GM12874 (cell line): ENCODE results near the gene KHDC4.

Experiments
- TF ChIP-seq, protein P1 (sequence below): IDR thresholded peaks from 2 replicates; pipeline ENCODE4 v1.5.1; 2011; ENCODE audit warnings: low read depth, mild to moderate bottlenecking, control low read depth, low read length, moderate library complexity; ENCODE audit not compliant: insufficient read depth

Gene KHDC4

DNA sequence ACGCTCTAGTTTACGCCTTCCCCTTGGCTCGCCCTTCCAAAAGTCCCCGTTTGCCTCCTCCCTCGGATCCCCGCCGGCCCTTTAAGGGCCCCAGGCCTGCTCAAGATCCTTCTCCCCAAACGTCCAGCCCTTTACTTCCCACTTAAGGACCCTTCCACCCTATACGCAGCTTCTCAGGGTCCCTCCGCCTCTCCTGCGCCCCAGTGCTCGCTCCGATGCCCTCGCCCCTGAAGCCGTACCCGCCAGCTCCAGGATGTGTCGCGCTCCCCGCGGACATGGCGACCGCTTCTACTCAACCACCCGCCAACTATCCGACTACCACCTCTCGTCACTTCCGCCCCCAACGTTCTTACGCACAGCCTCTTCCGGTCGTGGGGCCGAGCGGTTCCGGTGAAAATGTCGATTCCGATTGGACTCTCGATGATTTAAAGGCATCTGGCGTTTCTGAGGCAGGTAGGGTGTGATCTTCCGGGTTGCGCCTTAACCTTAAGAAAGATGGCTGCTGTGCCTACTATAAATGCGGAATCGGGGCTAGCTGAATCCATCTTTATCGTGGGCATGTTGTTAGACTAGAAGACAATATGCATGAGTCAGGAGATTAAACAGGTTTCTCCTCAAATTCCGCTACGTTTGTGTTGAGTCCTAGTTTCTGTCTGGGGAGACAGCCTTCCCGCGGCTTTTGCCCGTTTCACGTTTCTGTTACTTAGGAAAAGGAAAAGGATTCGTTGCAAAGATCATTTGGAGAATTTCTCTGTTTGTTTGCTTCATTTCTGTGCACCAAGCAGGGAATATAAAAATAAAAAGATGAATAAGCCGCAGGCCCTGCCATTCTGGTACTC, at the start of gene KHDC4:
KHDC4 (minus strand) TSS at position 317 of the 839 bp plus-strand sequence; CDS start at position 277, 40 bp downstream.
- TF ChIP-seq, protein P1, sequence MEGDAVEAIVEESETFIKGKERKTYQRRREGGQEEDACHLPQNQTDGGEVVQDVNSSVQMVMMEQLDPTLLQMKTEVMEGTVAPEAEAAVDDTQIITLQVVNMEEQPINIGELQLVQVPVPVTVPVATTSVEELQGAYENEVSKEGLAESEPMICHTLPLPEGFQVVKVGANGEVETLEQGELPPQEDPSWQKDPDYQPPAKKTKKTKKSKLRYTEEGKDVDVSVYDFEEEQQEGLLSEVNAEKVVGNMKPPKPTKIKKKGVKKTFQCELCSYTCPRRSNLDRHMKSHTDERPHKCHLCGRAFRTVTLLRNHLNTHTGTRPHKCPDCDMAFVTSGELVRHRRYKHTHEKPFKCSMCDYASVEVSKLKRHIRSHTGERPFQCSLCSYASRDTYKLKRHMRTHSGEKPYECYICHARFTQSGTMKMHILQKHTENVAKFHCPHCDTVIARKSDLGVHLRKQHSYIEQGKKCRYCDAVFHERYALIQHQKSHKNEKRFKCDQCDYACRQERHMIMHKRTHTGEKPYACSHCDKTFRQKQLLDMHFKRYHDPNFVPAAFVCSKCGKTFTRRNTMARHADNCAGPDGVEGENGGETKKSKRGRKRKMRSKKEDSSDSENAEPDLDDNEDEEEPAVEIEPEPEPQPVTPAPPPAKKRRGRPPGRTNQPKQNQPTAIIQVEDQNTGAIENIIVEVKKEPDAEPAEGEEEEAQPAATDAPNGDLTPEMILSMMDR: 0 out of 2 replicates have a peak, but pooled peaks have one; percentile 22

GRCh38 chr1:155983191-155984024, 49.2 kb upstream of the KHDC4 start:
- TF ChIP-seq, protein P1: no peak

DNA sequence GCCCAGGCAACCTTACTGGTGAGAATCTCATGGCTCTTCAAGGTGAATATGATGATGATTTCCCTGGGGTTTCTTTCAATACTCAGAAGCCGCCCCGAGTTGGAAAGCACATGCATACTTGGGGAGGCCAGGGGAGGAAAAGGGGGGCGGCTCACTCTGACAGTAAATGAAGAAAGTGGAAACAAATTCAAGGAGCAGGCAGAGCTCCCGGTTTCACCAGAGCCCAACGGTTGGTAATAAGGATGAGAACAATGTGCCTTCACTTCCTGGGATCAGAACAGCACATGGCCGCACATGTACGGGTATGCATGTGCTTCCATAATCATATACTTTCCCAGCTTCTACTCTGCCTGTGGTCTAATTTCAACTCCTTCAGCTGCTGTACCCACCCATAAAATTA, 47.9 kb upstream of the KHDC4 start:
- TF ChIP-seq, protein P1: no peak

- TF ChIP-seq, protein P1: no peak
Observed at GRCh38 chr1:155981266-155982088, 47.3 kb upstream of the KHDC4 start.

- TF ChIP-seq, protein P1: no peak
Observed at GRCh38 chr1:155979597-155980343, 45.6 kb upstream of the KHDC4 start.

DNA sequence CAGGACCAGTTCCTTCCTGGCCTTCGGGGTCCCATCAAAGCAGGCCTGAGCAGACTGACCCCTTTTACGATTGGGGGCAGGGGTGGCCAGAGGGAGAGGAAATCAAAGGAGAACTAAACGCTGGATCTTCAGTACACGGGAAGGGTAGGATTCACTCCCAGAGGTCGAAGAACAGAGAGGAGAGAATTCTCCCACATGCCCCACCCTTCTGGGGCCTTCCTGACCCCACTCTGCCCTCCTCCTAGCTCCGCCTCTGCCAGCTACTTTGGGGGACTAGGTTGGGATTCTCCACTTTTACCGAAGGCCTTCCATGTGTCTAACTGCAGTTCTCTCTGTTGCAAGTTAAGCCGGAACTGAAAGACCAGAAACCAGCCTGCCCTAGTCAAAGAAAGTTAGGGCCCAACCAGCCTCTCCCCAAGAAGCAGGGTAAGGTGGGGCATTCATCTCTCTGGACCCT, 44.8 kb upstream of the KHDC4 start:
- TF ChIP-seq, protein P1: no peak
